NB4 (cell line): ENCODE measurements around the gene FBXO2.

ENCODE experiments used
- POLR2A ChIP-seq: IDR thresholded peaks from 2 replicates; pipeline ENCODE4 v1.6.1; 2011; ENCODE audit warnings: mild to moderate bottlenecking; ENCODE audit not compliant: insufficient read length; ENCODE audit errors: extremely low read depth
- TF ChIP-seq, protein P1 (sequence below): IDR thresholded peaks from one replicate; pipeline ENCODE4 v1.5.1; 2012; ENCODE audit warnings: low read depth, low read length
- TF ChIP-seq, protein P2 (sequence below): IDR thresholded peaks from 2 replicates; pipeline ENCODE4 v1.6.1; 2011; ENCODE audit warnings: low read depth, low read length

DNA sequence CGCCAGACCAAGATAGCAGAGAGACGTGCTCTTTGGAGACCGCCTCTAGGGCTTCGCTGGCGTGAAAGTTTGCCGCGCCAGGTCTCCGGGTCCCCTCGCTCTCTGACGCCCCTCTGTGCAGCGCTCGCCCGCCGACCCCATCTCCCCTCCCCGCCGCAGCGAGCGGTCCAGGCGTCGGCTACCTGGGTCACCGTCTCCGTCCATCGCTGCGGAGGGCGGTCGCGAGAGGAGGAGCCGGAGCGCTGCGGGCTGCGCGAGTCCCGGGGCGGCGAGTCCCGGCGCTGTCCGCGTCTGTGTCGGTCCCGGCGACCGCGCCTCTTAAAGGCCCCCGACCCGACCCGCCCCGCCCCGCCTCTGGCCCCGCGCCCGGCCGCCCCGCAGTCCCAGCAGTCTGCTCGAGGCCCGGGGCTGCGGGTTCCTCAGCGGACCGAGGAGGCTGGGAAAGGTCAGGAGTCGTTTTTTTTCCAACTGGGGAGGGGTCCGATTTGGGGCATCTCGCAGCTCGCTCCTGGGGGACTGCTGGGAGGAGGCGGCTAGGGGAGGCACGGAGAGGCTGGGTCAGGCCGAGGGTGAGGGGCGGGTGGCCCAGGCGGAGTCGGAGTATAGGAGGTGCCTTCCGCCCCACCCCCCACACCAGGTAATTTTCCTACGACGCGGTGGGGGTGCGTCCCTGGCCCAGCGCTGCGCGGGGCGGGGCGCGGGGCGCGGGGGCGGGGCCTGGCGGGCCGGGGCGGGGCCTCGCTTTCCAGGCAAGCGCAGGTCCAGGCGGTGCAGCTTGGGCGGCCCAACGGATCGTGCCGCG, at the start of gene FBXO2, which contains the start of gene FBXO44:
- TF ChIP-seq, protein P1, sequence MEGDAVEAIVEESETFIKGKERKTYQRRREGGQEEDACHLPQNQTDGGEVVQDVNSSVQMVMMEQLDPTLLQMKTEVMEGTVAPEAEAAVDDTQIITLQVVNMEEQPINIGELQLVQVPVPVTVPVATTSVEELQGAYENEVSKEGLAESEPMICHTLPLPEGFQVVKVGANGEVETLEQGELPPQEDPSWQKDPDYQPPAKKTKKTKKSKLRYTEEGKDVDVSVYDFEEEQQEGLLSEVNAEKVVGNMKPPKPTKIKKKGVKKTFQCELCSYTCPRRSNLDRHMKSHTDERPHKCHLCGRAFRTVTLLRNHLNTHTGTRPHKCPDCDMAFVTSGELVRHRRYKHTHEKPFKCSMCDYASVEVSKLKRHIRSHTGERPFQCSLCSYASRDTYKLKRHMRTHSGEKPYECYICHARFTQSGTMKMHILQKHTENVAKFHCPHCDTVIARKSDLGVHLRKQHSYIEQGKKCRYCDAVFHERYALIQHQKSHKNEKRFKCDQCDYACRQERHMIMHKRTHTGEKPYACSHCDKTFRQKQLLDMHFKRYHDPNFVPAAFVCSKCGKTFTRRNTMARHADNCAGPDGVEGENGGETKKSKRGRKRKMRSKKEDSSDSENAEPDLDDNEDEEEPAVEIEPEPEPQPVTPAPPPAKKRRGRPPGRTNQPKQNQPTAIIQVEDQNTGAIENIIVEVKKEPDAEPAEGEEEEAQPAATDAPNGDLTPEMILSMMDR = no peak
- TF ChIP-seq, protein P2, sequence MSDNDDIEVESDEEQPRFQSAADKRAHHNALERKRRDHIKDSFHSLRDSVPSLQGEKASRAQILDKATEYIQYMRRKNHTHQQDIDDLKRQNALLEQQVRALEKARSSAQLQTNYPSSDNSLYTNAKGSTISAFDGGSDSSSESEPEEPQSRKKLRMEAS = no peak
- TF ChIP-seq POLR2A = no peak
